ENCODE measurements around the gene SLC16A2.
A peak's percentile ranks its signal among the peaks of the same experiment; 100 is the strongest.

The SLC16A2 gene

GRCh38 chrX:74438764-74439163 lies 17.5 kb downstream of the SLC16A2 start:
- Histone ChIP-seq H3K27me3 (replicated peaks; ENCODE audit: control insufficient read depth, insufficient read depth, low read length, poor library complexity, severe bottlenecking) (no peaks in the 10 kb centered on the region), H3K27ac (ENCODE audit: insufficient read depth, low read length, poor library complexity, severe bottlenecking) (no peak overlapping the region), H3K9me3 (ENCODE audit: control insufficient read depth, low read length) (no peaks in the 10 kb centered on the region), H3K36me3 (ENCODE audit: control insufficient read depth, insufficient read depth, low read length) (no peaks in the 10 kb centered on the region), H3K4me1 (ENCODE audit: control insufficient read depth, insufficient read depth, low read length, poor library complexity, severe bottlenecking) (no peaks in the 10 kb centered on the region), H3K4me3 (ENCODE audit: insufficient read depth, low read depth, low read length, poor library complexity, severe bottlenecking) (no peak overlapping the region)
- no peak for DNase-seq

- no peak overlapping the region for H3K4me3 ChIP-seq (ENCODE audit: insufficient read depth, low read depth, low read length, poor library complexity, severe bottlenecking)
- DNase-seq: no peak
- no peaks in the 10 kb centered on the region for H3K27me3 ChIP-seq (replicated peaks; ENCODE audit: control insufficient read depth, insufficient read depth, low read length, poor library complexity, severe bottlenecking)
- H3K36me3 ChIP-seq (ENCODE audit: control insufficient read depth, insufficient read depth, low read length): no peaks in the 10 kb centered on the region
- peaks cover 6% of the 10 kb centered on the region for H3K4me1 ChIP-seq (ENCODE audit: control insufficient read depth, insufficient read depth, low read length, poor library complexity, severe bottlenecking)
- no peaks in the 10 kb centered on the region for H3K9me3 ChIP-seq (ENCODE audit: control insufficient read depth, low read length)
- H3K27ac ChIP-seq (ENCODE audit: insufficient read depth, low read length, poor library complexity, severe bottlenecking): no peak overlapping the region
Measured at GRCh38 chrX:74445099-74445498, 23.8 kb downstream of the SLC16A2 start.

DNA sequence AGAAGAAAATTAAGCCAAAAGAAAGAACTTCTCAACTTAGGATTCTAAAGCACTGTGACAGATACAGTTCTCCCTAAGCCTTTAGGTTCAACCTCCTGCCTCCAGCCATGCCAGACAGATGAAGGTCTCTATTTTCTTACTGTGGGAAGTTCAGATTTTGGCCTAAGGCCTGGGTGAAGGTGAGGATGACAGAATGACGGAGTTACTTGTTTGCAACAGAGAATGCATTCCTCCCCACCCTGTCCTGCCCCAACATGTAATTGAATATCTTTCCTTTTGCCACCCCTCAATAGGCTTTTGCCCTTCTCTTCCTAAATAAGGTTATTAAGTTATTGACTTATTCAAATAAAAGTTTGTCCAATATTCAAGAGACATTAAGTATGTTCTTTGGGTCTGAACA lies 25.6 kb downstream of the SLC16A2 start:
- DNase-seq: no peak
- Histone ChIP-seq H3K36me3 (ENCODE audit: control insufficient read depth, insufficient read depth, low read length) (no peaks in the 10 kb centered on the region), H3K27ac (ENCODE audit: insufficient read depth, low read length, poor library complexity, severe bottlenecking) (no peak overlapping the region), H3K4me3 (ENCODE audit: insufficient read depth, low read depth, low read length, poor library complexity, severe bottlenecking) (no peak overlapping the region), H3K9me3 (ENCODE audit: control insufficient read depth, low read length) (no peaks in the 10 kb centered on the region), H3K4me1 (ENCODE audit: control insufficient read depth, insufficient read depth, low read length, poor library complexity, severe bottlenecking) (peaks cover 6% of the 10 kb centered on the region), H3K27me3 (replicated peaks; ENCODE audit: control insufficient read depth, insufficient read depth, low read length, poor library complexity, severe bottlenecking) (no peaks in the 10 kb centered on the region)

- no peaks in the 10 kb centered on the region for H3K36me3 ChIP-seq (ENCODE audit: control insufficient read depth, insufficient read depth, low read length)
Measured at GRCh38 chrX:74448669-74449068, 27.4 kb downstream of the SLC16A2 start.

DNA sequence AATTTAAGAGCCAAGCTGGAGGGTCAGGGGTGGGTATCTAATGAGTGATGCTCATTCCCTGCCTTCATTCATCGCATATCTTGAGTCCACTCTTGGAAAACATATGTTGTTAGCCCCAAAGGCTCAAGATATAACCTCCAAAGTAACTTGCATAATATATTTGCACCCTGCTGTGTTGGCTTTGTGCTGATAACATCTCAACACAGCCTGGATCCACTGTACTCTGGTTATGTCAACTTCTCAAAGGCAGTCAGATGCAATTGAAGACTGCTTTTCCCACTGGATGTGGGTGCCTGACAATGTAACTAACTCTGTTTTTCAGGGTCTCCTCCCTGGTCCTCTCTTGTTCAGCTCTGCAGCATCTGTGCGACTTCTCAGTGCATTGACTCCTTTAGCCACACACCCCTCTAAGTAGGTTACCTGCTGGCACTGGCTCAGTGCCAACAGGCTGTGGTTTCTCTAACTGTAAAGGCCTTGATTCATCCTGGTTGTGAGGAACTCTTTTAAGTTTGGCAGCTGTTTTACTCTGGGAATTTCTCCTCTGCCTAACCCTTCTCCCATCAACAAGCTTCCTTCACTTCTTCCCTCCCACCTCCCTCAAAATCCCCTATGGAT lies 28.1 kb downstream of the SLC16A2 start:
- no peak overlapping the region for H3K27ac ChIP-seq (ENCODE audit: insufficient read depth, low read length, poor library complexity, severe bottlenecking)
- H3K4me3 ChIP-seq (ENCODE audit: insufficient read depth, low read depth, low read length, poor library complexity, severe bottlenecking): no peak overlapping the region
- DNase-seq: peak in 2 of 3 donors; percentile 13 to 17
- no peaks in the 10 kb centered on the region for H3K36me3 ChIP-seq (ENCODE audit: control insufficient read depth, insufficient read depth, low read length)
- no peaks in the 10 kb centered on the region for H3K9me3 ChIP-seq (ENCODE audit: control insufficient read depth, low read length)
- H3K27me3 ChIP-seq (replicated peaks; ENCODE audit: control insufficient read depth, insufficient read depth, low read length, poor library complexity, severe bottlenecking): no peaks in the 10 kb centered on the region
- peaks cover 6% of the 10 kb centered on the region for H3K4me1 ChIP-seq (ENCODE audit: control insufficient read depth, insufficient read depth, low read length, poor library complexity, severe bottlenecking)

More at GRCh38 chrX:74448669-74449068, 27.4 kb downstream of the SLC16A2 start:
- no peak for DNase-seq
- no peaks in the 10 kb centered on the region for H3K9me3 ChIP-seq (ENCODE audit: control insufficient read depth, low read length)
- H3K27me3 ChIP-seq (replicated peaks; ENCODE audit: control insufficient read depth, insufficient read depth, low read length, poor library complexity, severe bottlenecking): no peaks in the 10 kb centered on the region
- H3K4me3 ChIP-seq (ENCODE audit: insufficient read depth, low read depth, low read length, poor library complexity, severe bottlenecking): no peak overlapping the region
- H3K27ac ChIP-seq (ENCODE audit: insufficient read depth, low read length, poor library complexity, severe bottlenecking): no peak overlapping the region
- H3K4me1 ChIP-seq (ENCODE audit: control insufficient read depth, insufficient read depth, low read length, poor library complexity, severe bottlenecking): peaks cover 6% of the 10 kb centered on the region

GRCh38 chrX:74449937-74450330 lies 28.6 kb downstream of the SLC16A2 start:
- H3K27ac ChIP-seq (ENCODE audit: insufficient read depth, low read length, poor library complexity, severe bottlenecking): no peak overlapping the region
- H3K27me3 ChIP-seq (replicated peaks; ENCODE audit: control insufficient read depth, insufficient read depth, low read length, poor library complexity, severe bottlenecking): no peaks in the 10 kb centered on the region
- no peaks in the 10 kb centered on the region for H3K36me3 ChIP-seq (ENCODE audit: control insufficient read depth, insufficient read depth, low read length)
- no peak for DNase-seq
- H3K9me3 ChIP-seq (ENCODE audit: control insufficient read depth, low read length): no peaks in the 10 kb centered on the region
- peaks cover 6% of the 10 kb centered on the region for H3K4me1 ChIP-seq (ENCODE audit: control insufficient read depth, insufficient read depth, low read length, poor library complexity, severe bottlenecking)
- H3K4me3 ChIP-seq (ENCODE audit: insufficient read depth, low read depth, low read length, poor library complexity, severe bottlenecking): no peak overlapping the region

DNA sequence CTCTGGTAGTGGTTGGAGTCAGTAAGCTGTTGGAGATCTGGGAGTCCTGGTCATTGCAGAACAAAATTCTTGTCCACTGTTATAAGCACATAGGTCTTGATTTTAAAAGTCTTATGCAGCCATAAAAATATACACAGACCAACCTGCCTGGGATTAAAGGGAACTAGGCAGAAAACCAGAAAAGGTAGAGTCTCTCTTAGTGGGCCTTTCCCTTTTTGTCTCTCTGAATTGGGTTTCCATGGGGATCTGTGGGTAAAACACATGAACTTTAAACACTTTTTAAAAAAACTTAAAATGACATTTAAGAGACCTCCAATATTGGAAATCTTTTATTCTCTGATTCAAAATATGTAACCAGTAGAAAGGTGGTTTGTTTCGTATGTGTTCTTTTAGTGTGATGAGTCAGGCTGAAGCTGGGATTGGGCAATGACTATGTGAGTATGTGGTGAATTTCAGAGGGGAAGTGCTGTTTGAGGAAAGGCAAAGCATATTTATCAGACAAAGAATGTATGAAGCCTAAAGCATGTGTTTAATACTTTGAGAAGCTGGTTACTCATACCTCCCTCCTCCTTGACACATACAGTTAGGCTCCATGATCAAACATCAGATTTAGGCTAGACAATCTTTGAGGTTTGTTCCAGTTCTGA lies 29.6 kb downstream of the SLC16A2 start:
- Histone ChIP-seq H3K36me3 (ENCODE audit: control insufficient read depth, insufficient read depth, low read length) (no peaks in the 10 kb centered on the region), H3K4me3 (ENCODE audit: insufficient read depth, low read depth, low read length, poor library complexity, severe bottlenecking) (no peak overlapping the region), H3K27me3 (replicated peaks; ENCODE audit: control insufficient read depth, insufficient read depth, low read length, poor library complexity, severe bottlenecking) (no peaks in the 10 kb centered on the region), H3K9me3 (ENCODE audit: control insufficient read depth, low read length) (no peaks in the 10 kb centered on the region), H3K27ac (ENCODE audit: insufficient read depth, low read length, poor library complexity, severe bottlenecking) (no peak overlapping the region), H3K4me1 (ENCODE audit: control insufficient read depth, insufficient read depth, low read length, poor library complexity, severe bottlenecking) (peaks cover 6% of the 10 kb centered on the region)
- no peak for DNase-seq

- H3K9me3 ChIP-seq (ENCODE audit: control insufficient read depth, low read length): no peaks in the 10 kb centered on the region
- H3K4me3 ChIP-seq (ENCODE audit: insufficient read depth, low read depth, low read length, poor library complexity, severe bottlenecking): no peak overlapping the region
- no peak for DNase-seq
- H3K27me3 ChIP-seq (replicated peaks; ENCODE audit: control insufficient read depth, insufficient read depth, low read length, poor library complexity, severe bottlenecking): no peaks in the 10 kb centered on the region
- H3K27ac ChIP-seq (ENCODE audit: insufficient read depth, low read length, poor library complexity, severe bottlenecking): no peak overlapping the region
- H3K36me3 ChIP-seq (ENCODE audit: control insufficient read depth, insufficient read depth, low read length): no peaks in the 10 kb centered on the region
- peaks cover 6% of the 10 kb centered on the region for H3K4me1 ChIP-seq (ENCODE audit: control insufficient read depth, insufficient read depth, low read length, poor library complexity, severe bottlenecking)
Measured at GRCh38 chrX:74451450-74452198, 30.3 kb downstream of the SLC16A2 start.

GRCh38 chrX:74452199-74452481 lies 30.8 kb downstream of the SLC16A2 start:
- Histone ChIP-seq H3K9me3 (ENCODE audit: control insufficient read depth, low read length) (no peaks in the 10 kb centered on the region), H3K4me3 (ENCODE audit: insufficient read depth, low read depth, low read length, poor library complexity, severe bottlenecking) (no peak overlapping the region), H3K4me1 (ENCODE audit: control insufficient read depth, insufficient read depth, low read length, poor library complexity, severe bottlenecking) (peaks cover 6% of the 10 kb centered on the region), H3K36me3 (ENCODE audit: control insufficient read depth, insufficient read depth, low read length) (no peaks in the 10 kb centered on the region), H3K27ac (ENCODE audit: insufficient read depth, low read length, poor library complexity, severe bottlenecking) (no peak overlapping the region), H3K27me3 (replicated peaks; ENCODE audit: control insufficient read depth, insufficient read depth, low read length, poor library complexity, severe bottlenecking) (no peaks in the 10 kb centered on the region)
- no peak for DNase-seq

GRCh38 chrX:74453178-74453577 lies 31.9 kb downstream of the SLC16A2 start:
- no peak for DNase-seq
- no peak overlapping the region for H3K27ac ChIP-seq (ENCODE audit: insufficient read depth, low read length, poor library complexity, severe bottlenecking)
- H3K36me3 ChIP-seq (ENCODE audit: control insufficient read depth, insufficient read depth, low read length): no peaks in the 10 kb centered on the region
- no peak overlapping the region for H3K4me3 ChIP-seq (ENCODE audit: insufficient read depth, low read depth, low read length, poor library complexity, severe bottlenecking)
- no peaks in the 10 kb centered on the region for H3K9me3 ChIP-seq (ENCODE audit: control insufficient read depth, low read length)
- H3K27me3 ChIP-seq (replicated peaks; ENCODE audit: control insufficient read depth, insufficient read depth, low read length, poor library complexity, severe bottlenecking): no peaks in the 10 kb centered on the region
- H3K4me1 ChIP-seq (ENCODE audit: control insufficient read depth, insufficient read depth, low read length, poor library complexity, severe bottlenecking): peaks cover 6% of the 10 kb centered on the region
